Embryonic facial prominence (tissue), 1 donor: ENCODE measurements around the gene CYTH1.

Source experiments
- DNase-seq: peaks from one replicate; pipeline ENCODE4 v3.0.0-alpha.2; 2016; ENCODE audit errors: extremely low spot score

Gene CYTH1

GRCh38 chr17:78716292-78716691 lies 65.8 kb downstream of the CYTH1 start:
- no peak for DNase-seq

- DNase-seq, result no peak
Observed at GRCh38 chr17:78715876-78716275, 66.2 kb downstream of the CYTH1 start.

GRCh38 chr17:78715000-78715771 lies 66.9 kb downstream of the CYTH1 start:
- DNase-seq, result no peak

- no peak for DNase-seq
Observed at GRCh38 chr17:78714534-78714933, 67.5 kb downstream of the CYTH1 start.

- DNase-seq, result no peak
Observed at GRCh38 chr17:78712043-78712442, 70.0 kb downstream of the CYTH1 start.

GRCh38 chr17:78710607-78711006 lies 71.5 kb downstream of the CYTH1 start:
- no peak for DNase-seq

- no peak for DNase-seq
Observed at GRCh38 chr17:78709751-78710181, 72.3 kb downstream of the CYTH1 start.

GRCh38 chr17:78709119-78709681 lies 72.9 kb downstream of the CYTH1 start:
- no peak for DNase-seq

GRCh38 chr17:78708510-78708973 lies 73.5 kb downstream of the CYTH1 start:
- DNase-seq, result no peak

DNA sequence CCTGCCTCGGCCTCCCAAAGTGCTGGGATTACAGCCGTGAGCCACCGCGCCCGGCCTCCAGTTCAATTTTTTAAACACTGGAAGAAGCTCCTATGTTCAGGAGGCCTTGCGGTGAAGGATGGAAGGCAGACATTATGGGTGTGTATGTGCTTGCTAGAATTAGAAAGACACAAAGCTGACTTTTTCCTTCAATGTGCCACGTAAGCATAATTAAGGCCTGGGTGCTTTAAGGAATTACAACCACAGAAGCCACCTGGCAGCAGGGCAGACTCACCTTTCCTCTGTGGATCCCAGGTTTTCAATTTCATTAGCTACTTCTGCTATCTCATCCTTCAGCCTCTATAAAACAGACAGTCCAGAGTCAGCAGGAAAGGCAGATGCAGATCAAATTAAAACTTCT lies 74.2 kb downstream of the CYTH1 start:
- no peak for DNase-seq

- DNase-seq, result no peak
Observed at GRCh38 chr17:78707016-78707415, 75.1 kb downstream of the CYTH1 start.

GRCh38 chr17:78706271-78706915 lies 75.7 kb downstream of the CYTH1 start:
- no peak for DNase-seq

- no peak for DNase-seq
Observed at GRCh38 chr17:78705071-78705470, 77.0 kb downstream of the CYTH1 start.

- no peak for DNase-seq
Observed at GRCh38 chr17:78704594-78704993, 77.5 kb downstream of the CYTH1 start.

DNA sequence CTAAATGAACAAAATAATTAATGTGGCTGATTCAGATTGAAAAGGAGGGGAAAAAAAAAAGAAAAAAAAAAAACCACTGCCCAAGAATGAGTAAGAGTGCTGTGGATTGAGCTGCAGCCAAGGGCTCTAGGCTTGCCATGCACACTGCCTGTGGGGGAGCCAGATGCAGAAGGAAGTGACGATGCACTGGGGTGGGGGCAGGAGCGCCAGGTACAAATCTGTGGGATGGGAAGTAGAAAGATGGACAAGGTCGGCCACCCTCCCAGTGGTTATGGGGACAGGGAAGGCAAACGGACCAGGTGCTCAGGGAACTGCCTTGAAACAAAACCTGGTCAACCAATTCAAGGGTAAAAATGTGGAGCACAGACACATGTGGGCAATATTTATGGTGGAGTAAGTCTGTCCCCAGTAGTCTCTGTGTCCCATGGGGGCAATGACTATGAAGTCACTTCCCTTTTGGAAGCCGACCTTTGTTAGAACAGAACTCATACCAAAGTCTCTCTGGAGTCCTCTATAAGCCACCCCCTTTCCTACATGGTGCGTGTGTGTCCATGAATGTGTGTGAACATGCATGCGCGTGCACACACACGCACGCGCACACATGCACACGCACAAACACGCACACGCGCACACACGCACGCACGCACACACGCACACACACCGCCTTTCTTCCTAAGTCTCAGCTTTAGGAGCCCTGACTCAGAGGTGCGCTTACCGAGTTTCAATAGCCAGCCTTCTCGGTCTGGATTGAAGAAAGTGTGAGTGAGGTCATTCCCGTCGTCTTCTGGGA lies 84.3 kb downstream of the CYTH1 start:
- DNase-seq, result no peak

DNA sequence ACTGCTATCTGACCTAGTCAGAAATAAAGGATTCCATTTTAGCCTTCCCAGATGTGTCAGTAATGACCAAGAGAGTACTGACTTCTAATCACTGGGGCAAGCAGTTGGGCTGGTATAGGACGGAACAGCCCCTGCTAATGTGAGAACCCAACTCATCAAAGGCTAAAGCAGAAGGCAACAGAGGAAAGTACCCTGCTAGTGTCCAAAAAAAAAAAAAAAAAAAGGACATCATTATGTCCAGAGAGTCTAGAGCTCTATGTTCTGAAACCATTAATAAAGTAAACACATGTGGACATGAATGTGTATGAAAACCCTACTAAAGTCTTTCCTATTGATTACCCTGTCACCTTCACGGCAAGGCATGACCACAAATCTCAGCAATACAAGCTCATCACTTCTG lies 85.0 kb downstream of the CYTH1 start:
- no peak for DNase-seq

GRCh38 chr17:78696016-78696982 lies 85.8 kb downstream of the CYTH1 start:
- no peak for DNase-seq

DNA sequence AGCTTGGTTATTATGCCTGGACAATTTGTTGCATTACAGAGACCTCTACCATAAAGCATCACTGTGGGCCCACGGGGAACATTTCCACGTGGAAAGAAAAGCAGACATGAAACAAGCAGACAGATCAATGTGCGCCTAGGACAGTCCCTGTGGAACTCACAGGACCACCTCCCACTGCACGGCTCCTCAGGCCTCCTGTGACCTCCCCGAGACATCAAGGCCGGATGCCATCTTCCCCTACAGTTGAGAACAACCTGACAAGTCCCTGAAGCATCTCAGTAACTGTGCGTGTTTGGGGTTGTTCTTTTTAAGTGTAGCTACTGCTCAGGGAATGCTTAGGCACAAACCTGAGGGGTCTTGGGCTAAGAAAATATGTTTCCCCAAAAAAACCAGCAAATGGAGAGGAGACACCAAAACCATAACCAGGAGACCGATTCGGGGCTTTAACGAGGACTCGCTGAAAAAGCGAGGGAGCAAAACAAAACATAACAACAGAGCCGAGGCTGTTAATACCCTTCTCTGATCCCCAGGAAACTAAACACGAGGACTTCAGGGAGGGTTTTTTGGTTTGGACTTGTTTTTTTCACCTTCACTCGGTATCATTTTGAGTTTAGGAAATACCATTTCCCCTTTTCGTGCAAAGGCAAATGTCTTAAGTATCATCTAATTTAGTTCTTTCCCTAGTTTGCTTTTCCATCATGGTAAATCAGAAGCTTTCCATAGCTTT lies 87.1 kb downstream of the CYTH1 start:
- no peak for DNase-seq

- DNase-seq, result no peak
Observed at GRCh38 chr17:78693346-78694083, 88.6 kb downstream of the CYTH1 start.
